HG03175 (cell line): Measurements from ENCODE around the gene CA4.
"Not testable (repeated sequence)": the region's sequence is repeated elsewhere in the genome, so short reads cannot be mapped to it uniquely, and the experiment has no call there.

Experiments used
- ATAC-seq: cut with Tn5 transposase; IDR thresholded peaks from one replicate; pipeline ENCODE4 v1.9.1; 2021; ENCODE audit warnings: mild to moderate bottlenecking, moderate library complexity; ENCODE audit not compliant: unreplicated experiment

The CA4 gene

DNA sequence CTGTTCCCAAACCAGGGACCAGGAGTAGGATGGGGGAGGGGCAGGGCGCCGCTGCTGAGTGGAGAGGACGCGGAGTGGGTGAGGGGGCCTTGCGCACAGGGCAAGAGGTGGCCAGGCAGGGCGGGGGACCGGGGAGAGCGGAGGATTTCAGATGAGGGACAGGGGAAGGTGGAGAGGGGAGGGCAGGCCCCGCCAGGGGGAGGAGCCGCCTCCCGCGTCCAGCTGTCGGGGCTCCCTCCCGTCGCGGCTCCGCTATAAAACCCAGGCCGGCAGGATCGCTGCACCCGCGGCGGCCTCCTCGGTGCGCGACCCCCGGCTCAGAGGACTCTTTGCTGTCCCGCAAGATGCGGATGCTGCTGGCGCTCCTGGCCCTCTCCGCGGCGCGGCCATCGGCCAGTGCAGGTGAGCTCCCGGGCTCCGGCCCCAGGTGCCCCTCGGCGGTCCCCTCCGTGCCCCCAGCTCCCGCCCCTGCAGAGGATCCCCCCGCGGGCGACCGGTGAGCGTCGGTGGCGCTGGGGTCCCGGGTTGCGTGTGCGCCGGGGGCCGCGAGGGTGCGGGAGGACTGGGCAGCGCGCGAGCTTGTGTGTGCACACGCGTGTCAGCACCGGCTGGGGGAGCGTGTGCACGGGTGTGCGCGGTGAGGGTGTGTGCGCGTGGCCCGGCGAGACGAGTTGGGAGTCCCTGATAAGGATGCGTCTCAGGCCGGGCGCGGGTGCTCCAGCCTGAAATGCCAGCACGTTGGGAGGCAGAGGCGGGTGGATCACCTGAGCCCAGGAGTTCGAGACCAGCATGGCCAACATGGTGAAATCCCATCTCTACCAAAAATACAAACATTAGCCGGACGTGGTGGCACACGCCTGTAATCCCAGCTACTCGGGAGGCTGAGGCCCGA is at the start of gene CA4:
TSS of gene CA4 (plus strand) at position 283 of the 892 bp plus-strand sequence. CDS start at position 345, 62 bp downstream.
- ATAC-seq, result no peak

DNA sequence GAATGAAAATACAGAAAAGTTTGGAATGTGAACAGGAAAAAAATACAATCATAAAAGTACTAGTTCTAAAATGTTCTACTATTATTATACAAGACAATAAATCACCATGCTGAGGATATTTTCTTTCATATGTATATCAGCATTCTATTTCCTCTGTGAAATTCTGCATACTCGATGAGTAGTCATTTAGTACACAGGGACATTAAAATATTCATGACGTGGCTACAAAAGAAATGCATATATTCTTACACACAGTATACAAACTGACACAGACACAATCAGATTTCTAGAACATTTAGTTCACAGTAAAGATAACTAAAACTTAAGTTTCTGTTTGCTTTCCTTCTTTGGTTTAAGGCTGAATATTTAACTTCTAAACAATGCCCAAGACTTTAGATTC is 49.2 kb upstream of the CA4 start:
- ATAC-seq, result not testable (repeated sequence)

DNA sequence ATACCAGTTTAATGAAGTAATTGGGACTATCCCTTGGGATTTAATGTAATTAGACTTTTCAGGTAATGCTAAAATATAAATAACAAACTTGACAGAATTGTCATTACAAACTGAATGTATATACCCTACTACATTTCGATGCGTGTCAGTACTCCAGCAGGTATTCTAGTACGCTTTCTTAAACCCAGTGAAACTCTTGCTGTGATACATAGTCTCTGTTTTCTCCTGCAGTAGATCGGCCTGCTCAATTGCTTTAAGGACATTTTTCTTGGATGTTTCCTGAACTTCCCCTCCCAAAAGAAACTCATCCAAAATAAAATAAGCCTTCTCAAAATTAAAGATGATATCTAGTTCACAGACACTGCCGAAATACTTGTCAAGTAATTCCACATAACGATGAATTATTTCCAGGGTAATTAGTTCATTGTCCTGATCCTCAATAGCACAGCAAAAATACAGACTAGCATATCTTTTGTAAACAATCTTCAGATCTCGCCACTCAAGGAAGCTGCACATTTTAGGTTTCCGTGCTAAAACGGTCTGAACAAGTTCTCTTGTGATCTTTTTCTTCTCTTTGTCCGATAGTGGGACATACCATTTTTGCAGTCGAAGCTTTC is 47.6 kb upstream of the CA4 start:
- not testable (repeated sequence) for ATAC-seq

DNA sequence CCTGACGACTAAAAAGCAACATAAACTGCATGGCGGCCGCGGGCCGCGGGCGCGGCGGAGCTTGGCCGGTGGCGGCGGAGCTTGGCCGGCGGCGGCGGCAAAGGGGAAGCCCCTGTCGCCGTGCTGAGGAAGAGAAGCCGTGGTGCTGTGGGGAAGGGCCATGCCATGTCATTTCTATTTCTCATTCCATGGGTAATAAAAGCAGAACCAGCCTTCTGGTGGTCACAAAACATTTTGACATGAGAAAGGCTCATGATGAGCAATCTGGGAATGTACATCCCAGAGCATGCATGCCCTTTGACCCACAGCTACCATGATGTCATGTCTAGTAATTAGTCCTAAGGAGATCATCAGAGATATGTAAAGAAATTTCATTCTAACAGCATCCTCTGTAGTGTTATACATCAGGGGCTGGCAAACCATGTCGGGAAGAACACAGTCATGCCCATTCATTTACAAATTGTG is 47.1 kb upstream of the CA4 start:
- peak; percentile 45 for ATAC-seq

DNA sequence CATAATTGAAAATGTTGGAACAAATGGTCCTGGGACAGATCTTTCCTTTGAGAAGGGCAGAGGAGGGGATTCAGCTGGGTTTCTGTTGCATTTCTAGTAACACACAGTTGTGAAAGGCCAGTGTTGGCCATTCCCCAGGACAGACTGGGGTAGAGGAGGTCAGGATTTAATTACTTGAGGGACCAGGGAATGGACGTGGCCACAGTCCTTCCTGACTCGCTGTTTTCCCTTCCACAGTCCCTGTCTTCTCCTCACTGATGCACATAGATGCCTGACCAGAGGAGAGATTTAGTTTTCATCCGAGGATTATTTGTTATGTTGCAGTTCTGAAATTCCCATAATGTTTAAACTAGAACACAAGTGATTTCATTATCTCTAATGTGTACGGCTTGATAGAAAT is 45.8 kb upstream of the CA4 start:
- no peak for ATAC-seq

DNA sequence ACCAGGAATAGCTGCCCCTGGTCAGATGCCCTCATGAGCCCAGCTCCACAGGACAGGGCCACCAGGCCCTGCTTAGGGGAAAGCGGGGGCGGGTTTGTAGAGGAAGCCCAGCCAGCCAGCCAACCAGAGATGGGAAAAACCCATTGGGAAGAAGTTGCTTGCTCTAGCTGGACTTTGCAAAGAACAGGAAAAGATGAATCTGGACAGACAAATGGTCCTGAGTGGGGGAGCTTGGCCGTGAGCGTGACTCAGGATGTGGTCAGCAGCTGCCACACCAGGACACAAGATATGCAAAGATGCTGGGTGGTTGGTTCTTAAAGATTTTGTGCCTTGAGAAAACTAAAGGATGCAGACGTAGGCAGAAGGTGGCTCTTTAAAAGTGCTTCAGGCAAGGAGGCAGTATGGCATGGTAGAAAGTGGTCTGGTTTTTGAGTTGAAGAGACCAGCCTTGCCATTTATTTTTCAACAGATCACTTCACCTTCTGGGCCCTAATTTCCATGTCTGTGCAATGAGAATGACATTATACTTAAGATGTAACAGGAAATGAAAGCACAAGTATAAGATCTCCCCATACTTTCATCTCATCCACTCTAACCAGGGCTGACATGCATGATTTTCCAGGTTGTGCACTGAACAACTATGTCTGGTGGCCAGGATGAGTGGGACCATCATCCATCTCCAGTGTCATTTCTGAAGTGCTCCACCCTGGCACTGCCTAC is 43.3 kb upstream of the CA4 start:
- ATAC-seq, result no peak

DNA sequence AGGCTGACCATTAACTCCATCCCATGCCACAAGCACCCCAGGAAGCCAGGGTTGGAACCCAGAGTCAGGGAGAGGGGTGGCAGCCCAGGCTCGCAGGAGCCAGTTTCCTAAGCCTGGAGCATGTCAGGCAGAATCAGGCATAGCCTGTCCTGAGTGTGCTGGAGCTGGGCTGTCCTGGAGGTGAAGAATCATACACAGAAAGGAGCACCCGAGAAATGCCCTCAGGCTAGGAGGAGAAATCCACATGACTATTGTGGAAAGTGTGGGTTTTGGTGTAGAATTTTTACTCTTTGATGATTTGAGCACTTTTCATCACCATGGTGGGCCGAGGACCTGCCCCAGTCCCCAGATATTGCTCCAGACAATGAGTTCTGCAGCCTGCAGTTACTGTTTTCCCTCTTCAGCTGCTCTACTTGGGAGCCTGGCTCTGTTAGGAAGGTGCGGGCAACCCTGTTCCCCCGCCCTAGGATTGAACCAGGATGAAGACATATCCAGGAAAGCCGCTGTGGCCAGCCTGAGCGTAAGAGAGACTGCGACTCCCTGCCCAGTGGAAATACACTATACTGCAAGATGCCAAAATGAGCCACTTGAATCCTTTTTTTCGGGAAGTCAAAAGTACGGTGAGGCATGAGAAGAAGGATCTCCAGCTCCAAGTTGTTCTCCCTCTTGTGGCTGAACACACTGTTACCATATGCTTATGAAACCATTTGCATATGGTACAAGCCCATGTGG is 42.1 kb upstream of the CA4 start:
- no peak for ATAC-seq

DNA sequence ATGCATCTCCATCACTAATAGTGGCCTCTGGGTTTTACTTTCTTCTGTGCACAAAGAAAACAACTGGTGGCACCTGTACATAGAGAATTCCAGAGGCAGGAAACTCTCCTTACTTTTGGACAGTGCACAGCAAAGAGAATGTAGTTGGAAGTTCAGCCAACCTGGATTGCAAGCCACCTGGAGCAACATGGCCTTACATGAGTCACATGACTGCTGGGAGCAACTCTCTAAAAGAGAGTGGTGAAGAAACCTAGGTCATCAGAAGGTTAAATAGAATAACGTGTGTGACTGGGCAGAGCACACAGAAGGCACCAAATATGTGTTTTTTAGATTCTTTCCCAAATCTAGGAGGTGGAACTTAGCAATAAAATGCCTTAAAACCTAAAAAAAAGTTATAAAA is 41.5 kb upstream of the CA4 start:
- ATAC-seq, result not testable (repeated sequence)

DNA sequence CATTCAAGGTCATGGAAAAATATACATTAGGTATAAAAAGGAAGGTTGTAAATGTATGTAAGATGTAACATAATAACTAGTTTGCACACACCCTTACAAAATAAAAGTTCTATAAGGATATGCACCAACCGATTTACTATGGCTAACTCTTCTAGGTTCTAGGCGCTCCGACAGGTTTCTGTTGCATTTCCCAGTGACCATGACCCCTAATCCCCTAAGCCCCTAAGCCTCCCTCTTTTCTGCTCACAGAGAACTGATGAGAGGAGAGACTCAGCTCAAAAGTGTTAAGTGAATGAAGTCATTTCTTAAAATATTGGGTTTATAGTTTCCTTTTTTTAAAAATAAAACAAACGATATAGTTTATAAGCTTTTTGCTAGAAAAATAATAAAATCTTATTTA is 41.1 kb upstream of the CA4 start:
- no peak for ATAC-seq

DNA sequence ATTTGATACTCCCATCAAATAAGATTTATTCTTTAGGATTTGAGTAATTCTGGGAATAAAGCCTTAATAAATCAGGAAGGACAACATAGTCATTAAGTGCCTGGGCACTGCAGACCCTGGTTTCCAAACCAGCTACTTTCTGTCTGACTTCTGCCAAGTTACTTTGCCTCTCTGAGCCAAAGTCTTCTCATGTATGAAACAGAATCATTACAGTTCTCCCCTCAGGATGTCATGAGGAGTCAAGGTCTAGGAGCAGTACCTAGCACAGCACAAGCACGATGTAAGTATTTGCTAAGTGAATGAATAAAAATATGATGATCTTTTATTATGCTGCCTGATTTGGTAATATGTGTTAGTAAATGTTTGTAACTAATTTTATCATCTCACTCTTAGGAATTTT is 40.6 kb upstream of the CA4 start:
- ATAC-seq, result no peak

DNA sequence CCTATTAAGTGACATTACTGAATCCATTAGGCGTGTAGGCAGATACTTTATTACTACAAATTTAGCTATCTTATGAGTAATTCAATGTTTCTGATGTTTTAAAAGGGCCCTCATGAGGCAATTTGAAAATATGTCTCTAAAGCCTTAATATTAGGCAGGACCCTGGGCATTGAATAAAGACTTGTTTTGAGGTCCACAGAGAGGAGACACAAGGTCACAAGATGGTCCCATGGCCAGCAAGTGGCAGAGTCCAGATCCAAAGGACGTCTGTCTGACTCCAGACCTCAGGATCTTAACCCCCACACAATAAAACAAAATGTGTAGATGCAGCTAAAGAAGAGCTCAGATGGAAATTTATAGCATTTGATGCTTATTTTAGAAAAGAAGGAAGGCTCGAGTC is 39.2 kb upstream of the CA4 start:
- ATAC-seq, result no peak

DNA sequence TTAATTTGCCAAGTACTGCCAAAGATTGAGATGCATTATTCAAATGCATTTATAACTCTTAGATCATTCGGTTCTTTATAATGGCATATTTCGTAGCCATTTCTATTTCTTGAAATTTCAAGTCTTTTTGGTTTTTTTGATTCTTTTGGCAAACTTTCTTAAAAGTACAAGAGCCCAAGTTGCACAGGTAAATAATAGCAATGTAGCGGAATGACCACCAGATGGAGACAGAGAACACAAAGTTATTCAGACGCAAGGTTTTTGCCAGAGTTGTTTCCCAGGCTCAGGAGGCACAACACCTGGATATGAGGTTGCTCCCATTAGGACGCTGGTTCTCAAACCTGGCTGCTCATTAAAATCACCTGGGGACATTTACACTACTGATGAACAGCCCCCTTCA is 38.1 kb upstream of the CA4 start:
- not testable (repeated sequence) for ATAC-seq

DNA sequence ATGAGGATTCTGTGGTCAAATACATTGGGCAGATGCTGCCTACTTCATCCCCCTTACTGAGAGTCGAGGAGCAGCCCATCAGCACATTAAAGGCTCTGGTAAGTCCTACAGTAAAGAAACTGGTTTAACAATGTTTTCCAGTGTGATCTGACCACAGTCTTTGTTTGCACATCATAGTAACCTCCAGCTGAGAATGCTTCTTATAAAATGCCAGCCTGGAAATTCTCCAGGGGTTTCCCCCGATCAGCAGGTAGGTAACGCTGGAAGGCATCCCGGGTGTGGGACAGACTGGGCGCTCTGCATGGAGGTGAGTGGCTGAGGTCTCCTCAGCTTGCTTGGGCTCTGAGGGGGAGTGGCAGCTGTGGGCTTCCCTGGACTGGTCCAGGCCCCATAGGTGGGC is 34.4 kb upstream of the CA4 start:
- not testable (repeated sequence) for ATAC-seq

DNA sequence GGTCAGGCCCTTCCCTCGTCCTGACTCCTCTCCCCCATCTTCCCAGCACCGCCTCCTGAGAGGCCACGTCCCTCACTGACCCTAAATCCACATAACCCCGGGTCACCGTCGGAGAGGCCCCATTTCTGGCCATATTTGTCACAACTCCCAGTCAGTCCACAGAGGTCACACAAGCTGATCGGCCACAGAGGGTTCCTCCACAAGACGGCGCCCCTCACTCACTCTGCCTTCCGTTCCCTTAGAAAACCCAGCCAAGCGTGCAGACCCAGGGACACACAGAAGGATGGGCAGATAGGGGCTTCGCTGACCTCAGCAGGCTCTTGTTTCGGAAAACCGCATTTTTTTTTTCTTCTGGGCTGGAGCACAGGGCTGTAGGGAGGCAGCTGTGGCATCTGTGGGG is 33.6 kb upstream of the CA4 start:
- not testable (repeated sequence) for ATAC-seq

DNA sequence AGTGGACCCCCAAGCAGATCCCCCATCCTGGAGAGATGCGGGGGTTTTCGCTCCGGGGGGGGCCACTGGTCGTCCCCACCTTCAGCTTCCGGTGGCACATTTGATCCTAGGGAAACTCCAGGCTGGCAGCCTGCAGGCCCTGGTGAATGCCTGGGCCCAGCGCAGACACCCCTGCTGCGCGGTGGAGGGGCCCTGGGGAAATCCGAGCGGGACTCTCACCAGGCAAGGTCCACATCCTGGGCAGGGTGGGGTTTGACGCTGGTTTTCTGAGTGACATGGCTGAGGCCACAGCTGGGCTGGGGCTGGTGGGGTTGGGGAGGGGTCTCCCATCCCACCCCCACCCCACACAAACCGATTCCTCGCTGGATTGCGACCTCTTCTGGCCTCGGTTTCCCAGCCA is 30.6 kb upstream of the CA4 start:
- not testable (repeated sequence) for ATAC-seq

DNA sequence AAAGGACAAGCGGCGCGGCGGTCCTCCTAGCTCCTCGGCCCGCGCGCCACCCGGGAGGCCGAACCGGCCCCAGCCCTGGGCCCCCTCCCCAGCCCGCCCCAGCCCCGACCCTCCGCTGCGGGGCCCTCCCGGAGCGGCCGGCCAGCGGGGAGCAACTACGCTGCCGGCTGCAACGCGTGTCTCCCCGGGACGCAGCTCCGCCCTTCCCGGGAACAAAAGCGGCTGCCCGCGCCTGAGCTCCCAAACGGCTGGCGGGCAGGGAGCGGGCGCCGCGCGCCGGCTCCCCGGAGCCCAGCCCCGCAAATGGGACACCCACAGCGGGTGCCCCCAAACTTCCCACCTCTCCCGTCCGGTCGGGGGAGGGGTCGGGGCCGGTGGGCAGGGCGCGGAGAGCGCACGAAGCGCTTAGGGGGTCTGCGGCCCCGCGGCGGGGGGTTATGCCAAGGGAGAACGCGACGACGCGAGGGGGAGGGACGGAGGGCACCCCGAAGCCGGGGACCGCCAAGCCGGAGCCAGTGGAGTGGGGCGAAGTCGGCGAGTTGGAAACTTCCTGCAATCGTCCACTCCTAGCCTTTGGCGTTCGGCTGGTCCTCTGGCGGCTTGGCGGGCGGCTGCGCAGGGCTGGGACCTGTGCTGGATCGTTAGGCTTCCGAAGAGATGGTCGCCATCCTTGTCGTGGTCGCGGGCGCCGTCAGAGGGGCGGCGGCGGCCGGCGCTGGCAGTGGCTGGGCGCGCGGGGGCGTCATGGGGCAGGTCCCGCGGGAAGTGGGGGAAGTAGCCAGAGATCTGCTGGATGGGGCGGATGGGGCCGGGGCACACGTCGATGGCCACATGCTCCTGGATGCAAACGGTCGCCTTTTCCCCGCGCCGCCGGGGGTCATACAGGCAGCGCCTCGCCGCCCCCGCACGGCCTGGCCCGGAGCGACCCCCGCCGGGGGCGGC is 29.7 kb upstream of the CA4 start:
- not testable (repeated sequence) for ATAC-seq

DNA sequence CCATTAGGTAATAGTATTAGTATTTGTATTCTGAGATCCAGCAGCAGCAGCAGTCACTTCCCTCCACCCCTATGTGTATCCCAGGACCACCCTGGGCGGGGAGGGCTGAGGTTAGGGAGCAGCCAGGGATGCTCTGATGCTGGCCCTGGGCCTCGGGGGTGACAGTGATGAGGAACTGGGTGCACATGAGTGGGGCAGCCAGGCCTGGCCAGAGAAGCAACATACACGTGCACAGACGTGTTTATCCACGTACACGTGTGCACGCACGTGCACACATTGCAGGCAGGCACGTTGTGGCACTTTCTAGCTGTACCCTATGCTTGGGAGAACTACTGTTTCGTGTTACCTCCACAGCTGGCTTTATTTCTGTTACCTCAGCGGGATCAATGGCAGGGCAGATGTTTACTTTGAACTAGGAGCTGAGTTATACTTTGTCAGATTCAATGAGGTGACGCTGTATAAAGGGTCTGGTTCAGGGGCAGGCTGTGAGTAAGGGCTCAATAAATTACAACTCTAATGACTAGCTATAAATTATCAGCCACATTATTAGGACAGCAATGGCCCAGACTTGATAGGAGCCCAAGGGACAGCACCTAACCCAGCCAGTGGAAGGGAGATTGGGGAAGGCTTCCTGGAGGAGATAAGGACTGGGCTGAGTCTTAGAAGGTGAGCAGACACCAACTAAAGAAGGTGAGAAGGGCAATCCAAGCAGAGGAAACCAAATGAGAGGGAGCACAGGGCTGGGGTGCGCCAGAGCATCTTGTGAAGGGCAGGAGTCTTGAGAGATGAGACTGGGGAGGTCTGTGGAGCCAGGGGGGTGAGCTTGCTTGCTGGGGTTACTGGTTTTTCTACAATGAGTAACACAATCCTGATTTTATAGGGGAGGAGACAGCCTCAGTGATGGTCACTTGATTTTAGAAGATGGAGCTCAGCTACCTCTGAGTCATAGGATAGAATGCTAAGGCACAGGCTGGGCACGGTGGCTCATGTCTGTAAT is 22.4 kb upstream of the CA4 start:
- no peak for ATAC-seq

DNA sequence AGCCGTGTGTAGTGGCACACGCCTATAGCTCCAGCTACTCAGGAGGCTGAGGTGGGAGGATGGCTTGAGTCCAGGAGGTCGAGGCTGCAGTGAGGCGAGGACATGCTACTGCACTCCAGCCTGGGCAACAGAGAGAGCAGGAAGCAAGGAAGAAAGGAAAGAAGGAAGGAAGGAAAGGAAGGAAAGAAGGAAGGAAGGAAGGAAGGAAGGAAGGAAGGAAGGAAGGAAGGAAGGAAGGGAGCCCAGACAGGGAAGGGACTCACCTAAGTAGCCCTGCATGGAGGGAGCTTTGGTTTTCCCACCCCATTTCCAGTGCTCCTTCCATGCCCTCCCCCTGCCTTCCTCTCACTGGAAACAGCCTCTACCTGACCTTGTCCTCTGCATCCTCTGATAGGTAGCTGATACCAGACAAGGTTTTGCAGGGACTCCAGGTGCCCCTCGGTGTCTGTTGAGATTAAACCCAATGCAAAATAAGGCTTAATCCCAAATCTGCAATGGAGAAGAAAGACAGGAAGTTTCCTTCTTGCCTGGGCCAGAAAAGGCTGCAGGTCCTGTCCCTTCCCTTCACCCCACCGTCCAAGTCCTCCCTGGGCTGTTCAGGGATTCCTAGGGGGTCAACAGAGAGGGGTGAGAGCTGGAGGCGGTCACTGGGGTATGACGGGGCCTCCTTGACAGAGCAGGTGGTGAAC is 21.5 kb upstream of the CA4 start:
- no peak for ATAC-seq
